NCI-H1436 (cell line): Measurements from ENCODE around the gene THEM4.
"Not testable (repeated sequence)": the region's sequence is repeated elsewhere in the genome, so short reads cannot be mapped to it uniquely, and the experiment has no call there.

Source experiments
- DNase-seq: peaks from one replicate; lab custom pipeline; 2025; lab: John Stamatoyannopoulos, UW

The THEM4 gene

GRCh38 chr1:151859891-151860293, 49.4 kb downstream of the THEM4 start:
- DNase-seq, result no peak

GRCh38 chr1:151858886-151859665, 50.2 kb downstream of the THEM4 start:
- DNase-seq, result no peak

- DNase-seq, result no peak
These were observed 51.1 kb downstream of the THEM4 start for GRCh38 chr1:151858030-151858746.

- DNase-seq, result no peak
These were observed 53.4 kb downstream of the THEM4 start for GRCh38 chr1:151855933-151856332.

- DNase-seq, result not testable (repeated sequence)
These were observed 53.8 kb downstream of the THEM4 start for GRCh38 chr1:151855516-151855915.

- DNase-seq, result no peak
These were observed 54.7 kb downstream of the THEM4 start for GRCh38 chr1:151854658-151855057.

GRCh38 chr1:151853411-151853943, 55.8 kb downstream of the THEM4 start, which contains the start of gene THEM5:
Gene THEM5, minus strand, starts transcription at chr1:151853712. Its CDS starts 147 bp downstream, at chr1:151853565.
- DNase-seq, result no peak

- no peak for DNase-seq
These were observed 56.6 kb downstream of the THEM4 start for GRCh38 chr1:151852733-151853132.

- no peak for DNase-seq
These were observed 57.4 kb downstream of the THEM4 start for GRCh38 chr1:151851886-151852285.

GRCh38 chr1:151849871-151850270, 59.4 kb downstream of the THEM4 start:
- DNase-seq, result no peak

GRCh38 chr1:151849126-151849525, 60.2 kb downstream of the THEM4 start:
- no peak for DNase-seq

- no peak for DNase-seq
These were observed 61.3 kb downstream of the THEM4 start for GRCh38 chr1:151847867-151848596.

GRCh38 chr1:151846686-151847237, 62.5 kb downstream of the THEM4 start:
- no peak for DNase-seq

- no peak for DNase-seq
These were observed 63.2 kb downstream of the THEM4 start for GRCh38 chr1:151846062-151846568.

GRCh38 chr1:151843398-151843797, 65.9 kb downstream of the THEM4 start:
- no peak for DNase-seq

GRCh38 chr1:151841141-151841540, 68.2 kb downstream of the THEM4 start:
- DNase-seq, result no peak

GRCh38 chr1:151840421-151840820, 68.9 kb downstream of the THEM4 start:
- no peak for DNase-seq

GRCh38 chr1:151839457-151840403, 69.6 kb downstream of the THEM4 start, which contains the start of gene C2CD4D:
Gene C2CD4D, minus strand, starts transcription at chr1:151839820. Its CDS starts 831 bp downstream, at chr1:151838989.
- peak; percentile 82 for DNase-seq

- no peak for DNase-seq
These were observed 70.3 kb downstream of the THEM4 start for GRCh38 chr1:151839082-151839412.

GRCh38 chr1:151838222-151839081, 70.9 kb downstream of the THEM4 start:
- DNase-seq, result no peak
